GM12874 (cell line): ENCODE data around the gene CDH12.

Source experiments
- TF ChIP-seq, protein P1 (sequence below): IDR thresholded peaks from 2 replicates; pipeline ENCODE4 v1.5.1; 2011; ENCODE audit warnings: low read depth, mild to moderate bottlenecking, control low read depth, low read length, moderate library complexity; ENCODE audit not compliant: insufficient read depth

The CDH12 gene

DNA sequence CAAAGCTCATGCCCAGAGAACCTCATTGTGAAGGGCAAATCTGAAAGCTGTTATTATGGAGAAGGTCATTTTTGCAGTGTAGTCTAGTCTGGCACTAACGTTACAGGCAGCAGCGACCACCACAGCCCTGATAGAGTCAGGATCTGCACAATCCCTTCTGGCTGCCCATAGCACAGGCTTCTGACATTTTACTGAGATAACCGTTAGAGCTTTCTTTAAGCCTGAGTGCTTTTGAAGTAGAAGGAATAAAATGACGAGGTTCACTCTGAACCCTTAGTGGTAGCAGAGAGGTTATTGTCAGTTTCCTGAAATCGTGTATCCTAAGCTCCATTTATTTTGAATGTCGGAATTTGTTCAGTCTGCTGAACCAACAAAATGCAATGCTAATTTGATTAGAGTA, 505.1 kb downstream of the CDH12 start:
- TF ChIP-seq, protein P1, sequence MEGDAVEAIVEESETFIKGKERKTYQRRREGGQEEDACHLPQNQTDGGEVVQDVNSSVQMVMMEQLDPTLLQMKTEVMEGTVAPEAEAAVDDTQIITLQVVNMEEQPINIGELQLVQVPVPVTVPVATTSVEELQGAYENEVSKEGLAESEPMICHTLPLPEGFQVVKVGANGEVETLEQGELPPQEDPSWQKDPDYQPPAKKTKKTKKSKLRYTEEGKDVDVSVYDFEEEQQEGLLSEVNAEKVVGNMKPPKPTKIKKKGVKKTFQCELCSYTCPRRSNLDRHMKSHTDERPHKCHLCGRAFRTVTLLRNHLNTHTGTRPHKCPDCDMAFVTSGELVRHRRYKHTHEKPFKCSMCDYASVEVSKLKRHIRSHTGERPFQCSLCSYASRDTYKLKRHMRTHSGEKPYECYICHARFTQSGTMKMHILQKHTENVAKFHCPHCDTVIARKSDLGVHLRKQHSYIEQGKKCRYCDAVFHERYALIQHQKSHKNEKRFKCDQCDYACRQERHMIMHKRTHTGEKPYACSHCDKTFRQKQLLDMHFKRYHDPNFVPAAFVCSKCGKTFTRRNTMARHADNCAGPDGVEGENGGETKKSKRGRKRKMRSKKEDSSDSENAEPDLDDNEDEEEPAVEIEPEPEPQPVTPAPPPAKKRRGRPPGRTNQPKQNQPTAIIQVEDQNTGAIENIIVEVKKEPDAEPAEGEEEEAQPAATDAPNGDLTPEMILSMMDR: no peak

DNA sequence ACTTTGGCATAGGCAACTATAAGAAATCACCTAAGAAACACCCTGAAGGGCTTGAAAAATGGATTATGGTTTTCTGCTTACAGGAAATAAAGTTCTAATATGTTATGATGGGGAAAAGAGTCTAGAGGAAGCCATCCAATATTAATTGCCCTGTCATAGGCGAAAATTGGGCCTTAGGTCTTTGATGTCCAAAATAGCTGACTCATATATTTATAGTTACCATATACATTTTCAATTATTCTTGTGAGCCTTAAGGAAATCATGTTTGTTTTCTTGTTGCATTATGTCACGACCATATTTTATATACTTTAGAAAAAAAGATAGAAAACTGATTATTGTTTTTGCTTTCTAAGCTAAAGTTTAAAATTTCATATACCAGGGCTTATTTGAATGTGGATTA, 509.1 kb downstream of the CDH12 start:
- TF ChIP-seq, protein P1: no peak

DNA sequence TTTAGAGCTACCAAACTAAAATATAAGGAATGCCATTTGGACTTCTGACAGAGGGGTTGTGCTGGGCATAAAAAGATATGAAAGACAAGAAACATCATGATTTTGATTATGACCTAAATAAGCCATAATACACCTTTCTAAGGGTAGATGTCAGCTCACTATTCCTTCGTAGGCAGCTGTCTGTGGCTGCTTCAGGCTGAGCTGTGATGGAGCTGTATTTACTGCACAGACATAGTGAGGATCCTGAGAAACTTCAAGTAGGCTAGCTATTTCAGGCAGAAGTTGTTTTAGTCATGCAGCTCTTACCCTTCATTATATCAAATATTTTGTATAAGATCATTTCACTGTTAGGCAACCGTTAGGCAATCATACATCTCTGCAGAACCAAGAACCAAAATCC, 511.7 kb downstream of the CDH12 start:
- TF ChIP-seq, protein P1: no peak

DNA sequence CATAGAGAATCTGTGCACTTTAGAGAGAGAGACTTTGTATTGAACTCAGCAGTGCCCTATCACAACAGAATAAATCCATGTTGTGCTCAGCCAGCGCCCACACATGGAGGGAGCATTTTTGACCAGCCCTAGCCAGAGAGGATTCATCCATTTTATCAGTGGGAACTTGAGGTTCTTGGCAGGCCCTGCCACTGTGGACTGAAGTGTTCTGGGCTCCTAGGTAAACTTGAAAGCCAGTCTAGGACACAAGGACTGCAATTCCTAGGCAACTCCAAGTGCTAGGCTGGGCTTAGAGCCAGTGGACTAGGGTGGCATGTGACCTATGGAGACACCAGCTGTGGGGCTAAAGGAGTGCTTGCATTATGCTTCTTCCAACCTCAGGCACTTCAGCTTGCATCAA, 523.5 kb downstream of the CDH12 start:
- TF ChIP-seq, protein P1: no peak

DNA sequence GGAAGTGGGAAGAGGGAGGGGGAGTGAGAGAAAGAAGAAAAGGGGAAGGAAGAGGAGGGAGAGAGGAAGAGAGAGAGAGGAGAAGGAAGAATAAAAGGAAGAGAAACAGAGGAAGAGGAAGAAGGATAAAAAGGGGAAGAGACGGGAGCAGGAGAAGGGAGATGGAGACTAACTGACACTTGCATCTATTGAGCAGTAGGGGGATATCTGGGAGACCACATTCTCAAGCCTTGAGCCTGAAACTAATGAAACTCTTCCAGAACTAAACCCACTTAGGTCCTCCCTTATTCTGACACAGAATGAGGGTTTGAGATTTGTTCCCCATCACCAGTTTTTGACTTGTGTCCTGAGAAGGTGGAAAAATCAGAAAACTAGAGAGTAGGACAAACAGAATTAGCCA, 533.3 kb downstream of the CDH12 start:
- TF ChIP-seq, protein P1: no peak

DNA sequence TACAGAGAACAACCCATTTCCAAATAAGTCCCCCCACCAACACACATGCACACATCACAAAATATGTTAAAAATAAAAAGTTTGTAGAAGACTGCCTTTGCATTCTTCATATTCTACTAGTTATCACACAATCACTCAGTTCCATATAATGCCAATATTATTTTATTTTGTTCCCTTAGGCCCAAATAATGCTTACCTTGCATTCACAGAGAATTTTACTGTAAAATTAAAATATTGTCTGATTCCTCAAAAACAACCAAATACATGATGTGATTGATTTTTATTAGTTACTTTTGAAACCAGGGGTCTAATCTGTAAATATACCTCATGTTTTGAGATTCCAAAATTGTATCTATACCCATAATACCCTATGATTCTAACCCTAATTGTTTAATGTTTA, 536.9 kb downstream of the CDH12 start:
- TF ChIP-seq, protein P1: no peak

DNA sequence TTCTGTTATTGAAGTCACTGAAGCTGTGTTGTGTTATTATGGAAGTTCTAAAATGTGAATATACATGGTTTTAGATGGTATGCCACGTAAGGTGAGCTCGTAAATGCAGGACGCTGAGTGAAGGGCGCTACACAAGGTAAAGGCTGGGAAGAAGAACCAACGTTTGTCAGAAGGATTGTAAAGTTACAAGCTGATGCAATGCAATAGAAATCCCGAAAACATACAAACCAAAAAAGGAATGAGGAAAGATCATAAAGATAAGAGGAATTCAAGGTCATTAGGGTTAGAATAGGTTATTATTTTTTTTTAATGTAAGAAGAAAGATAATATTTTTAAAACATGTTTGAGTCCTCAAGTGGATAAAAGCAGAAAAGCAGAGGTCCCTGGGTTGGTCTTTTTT, 538.6 kb downstream of the CDH12 start:
- TF ChIP-seq, protein P1: no peak

DNA sequence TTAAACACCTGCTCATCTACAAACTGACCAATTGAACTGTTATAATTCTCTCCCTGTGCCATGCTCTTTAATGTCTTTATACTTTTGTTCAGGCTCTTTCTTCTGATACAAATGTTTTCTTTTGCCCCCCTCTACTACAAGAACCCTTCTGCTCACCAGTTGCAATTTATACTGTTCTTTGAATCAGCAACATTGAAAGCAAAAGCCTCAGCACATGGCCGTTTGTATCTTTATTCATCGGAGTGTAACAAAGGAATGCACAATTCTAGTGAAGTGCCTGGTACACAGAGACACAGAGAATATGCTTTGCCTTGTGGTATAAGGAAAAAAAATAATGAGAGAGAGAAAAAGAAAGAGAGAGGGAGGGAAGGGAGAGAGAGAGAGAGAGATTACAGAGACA, 547.1 kb downstream of the CDH12 start:
- TF ChIP-seq, protein P1: no peak
